AML-193 (cell line): ENCODE measurements around the gene FZR1.

Experiments
- DNase-seq, 2 experiments: peaks; one replicate each; lab custom pipeline; 2025; lab: John Stamatoyannopoulos, UW

The FZR1 gene

GRCh38 chr19:3505598-3506383, at the start of gene FZR1:
Gene FZR1, plus strand, starts transcription at chr19:3506311. Its CDS starts 16,679 bp downstream, at chr19:3522990.
- peak; percentile 90 to 93 for DNase-seq

- DNase-seq, result no peak
Measured at GRCh38 chr19:3456925-3457527, 49.1 kb upstream of the FZR1 start.

- no peak for DNase-seq
Measured at GRCh38 chr19:3457528-3458228, 48.4 kb upstream of the FZR1 start.

GRCh38 chr19:3458229-3459088, 47.7 kb upstream of the FZR1 start:
- DNase-seq, result no peak

- DNase-seq, result no peak
Measured at GRCh38 chr19:3459089-3459881, 46.8 kb upstream of the FZR1 start.

GRCh38 chr19:3459965-3460582, 46.0 kb upstream of the FZR1 start:
- no peak for DNase-seq

GRCh38 chr19:3462991-3463713, 43.0 kb upstream of the FZR1 start:
- no peak for DNase-seq

GRCh38 chr19:3463714-3464586, 42.2 kb upstream of the FZR1 start:
- DNase-seq, result no peak

GRCh38 chr19:3464587-3465235, 41.4 kb upstream of the FZR1 start:
- no peak for DNase-seq

GRCh38 chr19:3465552-3465951, 40.6 kb upstream of the FZR1 start:
- no peak for DNase-seq

GRCh38 chr19:3466635-3467034, 39.5 kb upstream of the FZR1 start:
- no peak for DNase-seq

- no peak for DNase-seq
Measured at GRCh38 chr19:3467437-3468198, 38.5 kb upstream of the FZR1 start.

- DNase-seq, result no peak
Measured at GRCh38 chr19:3468211-3468610, 37.9 kb upstream of the FZR1 start.

GRCh38 chr19:3469638-3470499, 36.2 kb upstream of the FZR1 start:
- DNase-seq, result no peak

GRCh38 chr19:3470500-3471128, 35.5 kb upstream of the FZR1 start:
- no peak for DNase-seq

- DNase-seq, result no peak
Measured at GRCh38 chr19:3471954-3472655, 34.0 kb upstream of the FZR1 start.
